GM23338 (cell line): ENCODE data around the gene NFE2. TPM values are rescaled to one million over a fixed set of nuclear protein-coding genes. Genes with fewer than 3 reads are reported as not detected.
A peak's percentile ranks its signal among the peaks of the same experiment; 100 is the strongest.

Experiments used
- ATAC-seq: fragments of 200-7000 bp; cut with Tn5 transposase; 3 replicates; pipeline ENCODE4 v1.9.1; 2020
- DNase-seq: peaks from one replicate; pipeline ENCODE4 v3.0.0-alpha.2; 2015; ENCODE audit warnings: low spot score
- H2AFZ ChIP-seq: fragments of 200-600 bp; sonication (generic); 2 replicates; pipeline ENCODE4 v1.8.0; 2016; ENCODE audit warnings: antibody characterized with exemption, mild to moderate bottlenecking, moderate library complexity
- H3F3A ChIP-seq: fragments of 200-600 bp; sonication (generic); replicated peaks from 2 replicates; pipeline ENCODE4 v1.8.0; 2017; ENCODE audit warnings: antibody characterized with exemption, mixed run types, low read depth
- H3K27ac ChIP-seq: fragments of 200-600 bp; sonication (generic); 2 replicates; pipeline ENCODE4 v1.6.1; 2016; ENCODE audit warnings: low read depth
- H3K27me3 ChIP-seq: fragments of 200-600 bp; sonication (generic); 2 replicates; pipeline ENCODE4 v1.8.0; 2016; ENCODE audit warnings: mild to moderate bottlenecking, mixed run types, moderate library complexity; ENCODE audit not compliant: insufficient read depth
- H3K36me3 ChIP-seq: fragments of 200-600 bp; sonication (generic); 2 replicates; pipeline ENCODE4 v1.8.0; 2016; ENCODE audit warnings: mild to moderate bottlenecking; ENCODE audit not compliant: insufficient read depth
- H3K4me1 ChIP-seq: fragments of 200-600 bp; sonication (generic); 2 replicates; pipeline ENCODE4 v1.8.0; 2016; ENCODE audit warnings: mild to moderate bottlenecking, moderate library complexity; ENCODE audit not compliant: insufficient read depth
- H3K4me2 ChIP-seq: fragments of 200-600 bp; sonication (generic); 2 replicates; pipeline ENCODE4 v1.7.1; 2017; ENCODE audit warnings: mixed run types
- H3K4me3 ChIP-seq: fragments of 200-600 bp; sonication (generic); 2 replicates; pipeline ENCODE4 v1.6.1; 2016; ENCODE audit warnings: mixed run types
- H3K79me2 ChIP-seq: fragments of 200-600 bp; sonication (generic); replicated peaks from 2 replicates; pipeline ENCODE4 v1.8.0; 2017; ENCODE audit warnings: mild to moderate bottlenecking; ENCODE audit not compliant: insufficient read depth
- H3K9me2 ChIP-seq: fragments of 200-600 bp; sonication (generic); 2 replicates; pipeline ENCODE4 v1.8.0; 2017; ENCODE audit not compliant: insufficient read depth
- H4K20me1 ChIP-seq: fragments of 200-600 bp; sonication (generic); replicated peaks from 2 replicates; pipeline ENCODE4 v1.8.0; 2017; ENCODE audit warnings: mild to moderate bottlenecking; ENCODE audit not compliant: insufficient read depth
- H3K27ac Mint-ChIP-seq: 2 replicates; pipeline ENCODE4 v1.8.0; 2020; ENCODE audit warnings: inconsistent platforms, mild to moderate bottlenecking, moderate library complexity, mixed read lengths
- H3K27me3 Mint-ChIP-seq: 3 replicates; pipeline ENCODE4 v1.8.0; 2022; ENCODE audit warnings: low read depth, mild to moderate bottlenecking, moderate library complexity, mixed read lengths, inconsistent platforms; ENCODE audit not compliant: insufficient read depth, poor library complexity
- H3K36me3 Mint-ChIP-seq: 3 replicates; pipeline ENCODE4 v1.8.0; 2021; ENCODE audit warnings: low read depth, mild to moderate bottlenecking, inconsistent platforms, moderate library complexity, mixed read lengths
- H3K4me1 Mint-ChIP-seq: 3 replicates; pipeline ENCODE4 v1.8.0; 2020; ENCODE audit warnings: mild to moderate bottlenecking, inconsistent platforms, mixed read lengths
- H3K4me3 Mint-ChIP-seq: 3 replicates; pipeline ENCODE4 v1.8.0; 2021; ENCODE audit warnings: moderate library complexity, mild to moderate bottlenecking, inconsistent platforms, mixed read lengths
- H3K9me3 Mint-ChIP-seq: 3 replicates; pipeline ENCODE4 v1.8.0; 2020; ENCODE audit warnings: moderate library complexity, mild to moderate bottlenecking, inconsistent platforms, mixed read lengths
- CREB1 ChIP-seq: fragments of 250-450 bp; sonication (Bioruptor Pico); IDR thresholded peaks from 2 replicates; pipeline ENCODE4 v1.5.0; 2020; ENCODE audit warnings: low read depth, mild to moderate bottlenecking, moderate library complexity
- NANOG ChIP-seq: IDR thresholded peaks from 2 replicates; pipeline ENCODE4 v1.6.1; 2016; ENCODE audit warnings: antibody characterized with exemption, borderline replicate concordance
- POLR2AphosphoS5 ChIP-seq: IDR thresholded peaks from 2 replicates; pipeline ENCODE4 v1.6.1; 2016; ENCODE audit warnings: antibody characterized with exemption, low read depth
- polyA plus RNA-seq: library from polyadenylated mRNA; unstranded; fragments of >200 nt; fragmentation: Nextera tagmentation; extraction: Ambion mirVana; gene quantifications from 2 replicates; pipeline ENCODE4 v1.2.1, GENCODE V29; 2016
- total RNA-seq: library from RNA; depleted of rRNA; stranded (reverse); fragments of >200 nt; shearing (Covaris generic); gene quantifications from 2 replicates; pipeline ENCODE4 v1.2.3, GENCODE V29; 2014
- TF ChIP-seq, protein P1 (sequence below): IDR thresholded peaks from one replicate; pipeline ENCODE4 v1.6.1; 2018; ENCODE audit warnings: antibody characterized with exemption; ENCODE audit not compliant: unreplicated experiment
- TF ChIP-seq, protein P2 (sequence below): IDR thresholded peaks from 2 replicates; pipeline ENCODE4 v1.6.1; 2016; ENCODE audit warnings: antibody characterized with exemption
- TF ChIP-seq, protein P3 (sequence below), 2 experiments: fragments of 200-600 bp in 1 of 2; sonication (generic) in 1 of 2; conservative IDR thresholded peaks; 2 replicates each; pipeline versions ENCODE4 v1.5.1 to v1.6.1; 2016 to 2017; ENCODE audit warnings: antibody characterized with exemption in 2 of 2, low read depth in 2 of 2, mild to moderate bottlenecking in 2 of 2, moderate library complexity in 1 of 2

Gene NFE2
- total and polyA plus RNA-seq, 2 experiments from 2014 or later, result 1.3 to 1.8 TPM

DNA sequence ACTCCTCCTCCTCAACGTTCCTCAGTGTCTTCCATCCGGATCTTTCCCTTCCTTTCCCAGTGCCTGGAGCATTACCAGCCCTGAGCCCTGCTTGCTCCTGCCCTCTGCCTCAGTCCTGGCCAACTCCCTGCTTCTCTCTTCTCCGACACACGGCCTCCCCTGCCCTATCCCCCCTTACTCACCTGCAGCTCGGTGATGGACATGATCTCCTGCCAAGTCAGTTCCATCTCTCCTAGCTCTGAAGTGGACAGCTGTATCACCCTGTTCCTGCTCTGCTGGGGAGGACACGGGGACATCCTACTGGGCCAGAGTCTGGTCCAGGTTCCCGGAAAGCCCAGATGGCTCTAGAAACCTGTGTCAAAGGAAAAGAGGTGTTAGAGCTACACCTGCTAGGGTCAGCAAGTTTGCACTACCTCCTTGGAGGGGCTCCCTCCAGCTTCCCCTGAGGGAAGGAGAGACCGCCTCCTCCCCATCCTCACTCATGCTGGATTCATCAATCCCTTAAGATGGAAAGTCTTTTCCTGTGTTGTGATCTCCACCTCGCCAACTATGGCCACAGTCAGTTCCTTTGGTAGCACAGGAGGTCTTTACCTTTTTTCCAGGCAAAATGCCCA, 5.8 kb downstream of the NFE2 start (continued):
- TF ChIP-seq, protein P1, sequence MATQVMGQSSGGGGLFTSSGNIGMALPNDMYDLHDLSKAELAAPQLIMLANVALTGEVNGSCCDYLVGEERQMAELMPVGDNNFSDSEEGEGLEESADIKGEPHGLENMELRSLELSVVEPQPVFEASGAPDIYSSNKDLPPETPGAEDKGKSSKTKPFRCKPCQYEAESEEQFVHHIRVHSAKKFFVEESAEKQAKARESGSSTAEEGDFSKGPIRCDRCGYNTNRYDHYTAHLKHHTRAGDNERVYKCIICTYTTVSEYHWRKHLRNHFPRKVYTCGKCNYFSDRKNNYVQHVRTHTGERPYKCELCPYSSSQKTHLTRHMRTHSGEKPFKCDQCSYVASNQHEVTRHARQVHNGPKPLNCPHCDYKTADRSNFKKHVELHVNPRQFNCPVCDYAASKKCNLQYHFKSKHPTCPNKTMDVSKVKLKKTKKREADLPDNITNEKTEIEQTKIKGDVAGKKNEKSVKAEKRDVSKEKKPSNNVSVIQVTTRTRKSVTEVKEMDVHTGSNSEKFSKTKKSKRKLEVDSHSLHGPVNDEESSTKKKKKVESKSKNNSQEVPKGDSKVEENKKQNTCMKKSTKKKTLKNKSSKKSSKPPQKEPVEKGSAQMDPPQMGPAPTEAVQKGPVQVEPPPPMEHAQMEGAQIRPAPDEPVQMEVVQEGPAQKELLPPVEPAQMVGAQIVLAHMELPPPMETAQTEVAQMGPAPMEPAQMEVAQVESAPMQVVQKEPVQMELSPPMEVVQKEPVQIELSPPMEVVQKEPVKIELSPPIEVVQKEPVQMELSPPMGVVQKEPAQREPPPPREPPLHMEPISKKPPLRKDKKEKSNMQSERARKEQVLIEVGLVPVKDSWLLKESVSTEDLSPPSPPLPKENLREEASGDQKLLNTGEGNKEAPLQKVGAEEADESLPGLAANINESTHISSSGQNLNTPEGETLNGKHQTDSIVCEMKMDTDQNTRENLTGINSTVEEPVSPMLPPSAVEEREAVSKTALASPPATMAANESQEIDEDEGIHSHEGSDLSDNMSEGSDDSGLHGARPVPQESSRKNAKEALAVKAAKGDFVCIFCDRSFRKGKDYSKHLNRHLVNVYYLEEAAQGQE, result no peak
- TF ChIP-seq CREB1 (no peak), POLR2AphosphoS5 (no peak), NANOG (no peak)
- TF ChIP-seq, protein P2, sequence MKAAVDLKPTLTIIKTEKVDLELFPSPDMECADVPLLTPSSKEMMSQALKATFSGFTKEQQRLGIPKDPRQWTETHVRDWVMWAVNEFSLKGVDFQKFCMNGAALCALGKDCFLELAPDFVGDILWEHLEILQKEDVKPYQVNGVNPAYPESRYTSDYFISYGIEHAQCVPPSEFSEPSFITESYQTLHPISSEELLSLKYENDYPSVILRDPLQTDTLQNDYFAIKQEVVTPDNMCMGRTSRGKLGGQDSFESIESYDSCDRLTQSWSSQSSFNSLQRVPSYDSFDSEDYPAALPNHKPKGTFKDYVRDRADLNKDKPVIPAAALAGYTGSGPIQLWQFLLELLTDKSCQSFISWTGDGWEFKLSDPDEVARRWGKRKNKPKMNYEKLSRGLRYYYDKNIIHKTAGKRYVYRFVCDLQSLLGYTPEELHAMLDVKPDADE, result no peak

DNA sequence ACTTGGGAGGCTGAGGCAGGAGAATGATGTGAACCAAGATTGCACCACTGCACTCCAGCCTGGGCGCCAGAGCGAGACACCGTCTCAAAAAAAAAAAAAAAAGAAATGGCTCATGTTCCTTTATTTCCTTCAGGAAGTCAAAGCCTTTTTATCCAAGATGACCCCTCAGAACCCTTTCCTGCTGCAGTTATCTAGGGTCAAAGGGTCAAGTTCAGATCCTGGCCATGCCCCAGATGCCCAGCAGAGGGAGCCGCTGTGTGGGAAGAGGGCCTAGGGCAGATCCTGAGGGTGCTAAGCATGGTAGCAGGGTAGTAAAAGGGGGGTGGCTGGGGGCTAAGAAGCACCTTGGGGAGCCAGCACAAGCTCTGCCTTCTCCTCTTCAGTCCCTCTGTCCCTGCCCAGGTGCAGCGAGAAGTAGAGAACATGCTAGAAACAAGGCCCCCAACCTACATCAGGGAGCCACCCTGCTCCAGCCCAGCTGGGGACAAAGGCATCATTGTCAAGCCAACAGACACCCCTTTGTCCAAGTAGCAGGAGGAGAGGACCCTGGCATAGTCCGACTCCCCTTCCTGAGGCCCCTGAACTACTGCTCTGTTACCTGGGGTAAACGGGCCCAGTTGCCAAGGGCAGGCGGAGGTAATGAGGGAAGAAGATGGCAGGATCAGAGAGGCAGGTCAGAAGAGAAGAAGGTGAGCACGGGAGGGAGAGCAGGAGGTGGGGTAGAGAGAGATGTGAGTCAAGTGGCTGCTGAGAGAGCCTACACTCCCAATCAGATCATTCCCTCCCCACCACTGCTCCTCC, 6.5 kb downstream of the NFE2 start:
- TF ChIP-seq, protein P3, sequence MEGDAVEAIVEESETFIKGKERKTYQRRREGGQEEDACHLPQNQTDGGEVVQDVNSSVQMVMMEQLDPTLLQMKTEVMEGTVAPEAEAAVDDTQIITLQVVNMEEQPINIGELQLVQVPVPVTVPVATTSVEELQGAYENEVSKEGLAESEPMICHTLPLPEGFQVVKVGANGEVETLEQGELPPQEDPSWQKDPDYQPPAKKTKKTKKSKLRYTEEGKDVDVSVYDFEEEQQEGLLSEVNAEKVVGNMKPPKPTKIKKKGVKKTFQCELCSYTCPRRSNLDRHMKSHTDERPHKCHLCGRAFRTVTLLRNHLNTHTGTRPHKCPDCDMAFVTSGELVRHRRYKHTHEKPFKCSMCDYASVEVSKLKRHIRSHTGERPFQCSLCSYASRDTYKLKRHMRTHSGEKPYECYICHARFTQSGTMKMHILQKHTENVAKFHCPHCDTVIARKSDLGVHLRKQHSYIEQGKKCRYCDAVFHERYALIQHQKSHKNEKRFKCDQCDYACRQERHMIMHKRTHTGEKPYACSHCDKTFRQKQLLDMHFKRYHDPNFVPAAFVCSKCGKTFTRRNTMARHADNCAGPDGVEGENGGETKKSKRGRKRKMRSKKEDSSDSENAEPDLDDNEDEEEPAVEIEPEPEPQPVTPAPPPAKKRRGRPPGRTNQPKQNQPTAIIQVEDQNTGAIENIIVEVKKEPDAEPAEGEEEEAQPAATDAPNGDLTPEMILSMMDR (conservative IDR thresholded peaks at IDR 0.05; ENCODE audit: low read depth in 2 of 2), result peak; percentile 94 to 97
- TF ChIP-seq NANOG, result no peak
- no peak overlapping the region for H3K4me3 Mint-ChIP-seq
- H3K9me3 Mint-ChIP-seq, result no peaks in the 10 kb centered on the region

More for the DNA sequence above, 6.5 kb downstream of the NFE2 start:
- DNase-seq, result peak; percentile 89
- peak; percentile 75 for ATAC-seq
- Histone ChIP-seq H3K9me2 (no peaks in the 10 kb centered on the region), H2AFZ (no peak overlapping the region), H3K27me3 (peaks cover 4% of the 10 kb centered on the region; the same call in 1 of the 2 replicates), H3K36me3 (no peaks in the 10 kb centered on the region; the same call in 1 of the 2 replicates), H3K4me2 (no peak overlapping the region), H3K4me1 (no peaks in the 10 kb centered on the region), H3F3A (peaks cover 13% of the 10 kb centered on the region), H4K20me1 (no peaks in the 10 kb centered on the region), H3K79me2 (no peaks in the 10 kb centered on the region), H3K27ac (no peak overlapping the region), H3K4me3 (no peak overlapping the region)
- H3K36me3 Mint-ChIP-seq, result no peaks in the 10 kb centered on the region; the same call in 2 of the 3 replicates
- H3K27me3 Mint-ChIP-seq, result peaks cover 16% of the 10 kb centered on the region
- H3K4me1 Mint-ChIP-seq, result peaks cover 1% of the 10 kb centered on the region; the same call in 2 of the 3 replicates
- no peak overlapping the region for H3K27ac Mint-ChIP-seq
